Measurements from ENCODE around the gene SCAPER. TPM values are rescaled to one million over a fixed set of nuclear protein-coding genes. Genes with fewer than 3 reads are reported as not detected.

The SCAPER gene
- total and polyA plus RNA-seq, 2 experiments from 2014 or later: 27.0 to 35.7 TPM

DNA sequence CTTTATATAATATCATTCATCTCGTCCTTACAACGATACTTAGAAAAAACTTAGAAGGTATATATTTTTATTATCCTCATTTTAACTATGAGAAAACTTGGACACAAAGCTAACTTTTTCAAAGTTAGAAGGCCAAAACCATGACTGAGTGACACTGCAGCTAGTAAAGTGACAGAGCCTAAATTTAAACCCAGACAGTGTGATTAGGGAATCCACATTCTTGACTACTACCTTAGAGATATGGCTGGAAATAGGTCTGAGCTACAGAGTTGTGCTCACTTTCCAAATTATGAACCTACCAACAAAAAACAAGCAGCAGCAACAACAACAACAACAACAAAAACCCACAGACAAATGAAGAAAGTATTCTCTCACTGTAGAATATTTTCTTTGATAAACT lies 236.2 kb downstream of the SCAPER start:
- no peak overlapping the region for H3K27ac ChIP-seq
- DNase-seq (ENCODE audit: low read depth in 1 of 2, low spot score in 1 of 2): no peak
- no peaks in the 10 kb centered on the region for H3K36me3 ChIP-seq
- no peak overlapping the region for H3K4me3 ChIP-seq
- H3K4me1 ChIP-seq (ENCODE audit: low read depth): peaks cover 22% of the 10 kb centered on the region
- no peaks in the 10 kb centered on the region for H3K9me3 ChIP-seq (ENCODE audit: low read depth)
- H3K27me3 ChIP-seq: no peaks in the 10 kb centered on the region
- TF ChIP-seq, protein P1, sequence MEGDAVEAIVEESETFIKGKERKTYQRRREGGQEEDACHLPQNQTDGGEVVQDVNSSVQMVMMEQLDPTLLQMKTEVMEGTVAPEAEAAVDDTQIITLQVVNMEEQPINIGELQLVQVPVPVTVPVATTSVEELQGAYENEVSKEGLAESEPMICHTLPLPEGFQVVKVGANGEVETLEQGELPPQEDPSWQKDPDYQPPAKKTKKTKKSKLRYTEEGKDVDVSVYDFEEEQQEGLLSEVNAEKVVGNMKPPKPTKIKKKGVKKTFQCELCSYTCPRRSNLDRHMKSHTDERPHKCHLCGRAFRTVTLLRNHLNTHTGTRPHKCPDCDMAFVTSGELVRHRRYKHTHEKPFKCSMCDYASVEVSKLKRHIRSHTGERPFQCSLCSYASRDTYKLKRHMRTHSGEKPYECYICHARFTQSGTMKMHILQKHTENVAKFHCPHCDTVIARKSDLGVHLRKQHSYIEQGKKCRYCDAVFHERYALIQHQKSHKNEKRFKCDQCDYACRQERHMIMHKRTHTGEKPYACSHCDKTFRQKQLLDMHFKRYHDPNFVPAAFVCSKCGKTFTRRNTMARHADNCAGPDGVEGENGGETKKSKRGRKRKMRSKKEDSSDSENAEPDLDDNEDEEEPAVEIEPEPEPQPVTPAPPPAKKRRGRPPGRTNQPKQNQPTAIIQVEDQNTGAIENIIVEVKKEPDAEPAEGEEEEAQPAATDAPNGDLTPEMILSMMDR (IDR thresholded peaks at IDR 0.05; ENCODE audit: low read depth, low read length): no peak

DNA sequence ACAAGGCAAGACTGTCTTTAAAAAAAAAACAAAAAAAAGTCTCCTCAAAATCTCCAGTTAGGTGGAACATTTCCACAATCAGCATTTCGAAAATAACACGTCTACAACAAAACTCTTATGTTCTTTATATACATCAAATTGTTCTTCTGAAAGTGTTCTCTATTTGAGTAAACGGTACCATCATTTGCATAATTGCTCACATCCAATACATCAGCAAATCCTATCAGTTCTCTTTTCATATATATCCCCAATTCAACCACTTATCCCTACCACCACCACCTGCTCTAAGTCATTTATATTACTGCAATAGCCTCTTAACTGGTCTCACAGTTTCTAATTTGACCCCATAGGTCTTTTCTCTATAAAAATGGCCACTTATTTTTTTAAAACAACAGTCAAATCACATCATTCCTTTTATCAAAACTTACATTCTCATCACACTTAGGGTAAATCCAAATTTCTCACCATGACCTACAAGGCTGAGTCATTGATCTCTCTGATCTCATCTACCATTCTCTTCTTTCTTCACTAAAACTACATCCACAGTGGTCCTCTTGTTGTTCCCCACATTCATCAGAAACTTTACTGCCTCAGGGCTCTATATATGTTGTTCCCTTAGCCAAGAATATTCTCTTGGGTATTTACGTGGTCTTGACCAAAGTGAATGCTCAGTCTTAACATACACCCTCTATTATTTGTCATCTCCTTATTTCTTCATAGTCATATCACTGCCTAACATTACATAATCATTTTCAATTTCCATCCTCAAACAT lies 237.0 kb downstream of the SCAPER start:
- H3K4me3 ChIP-seq: no peak overlapping the region
- no peaks in the 10 kb centered on the region for H3K27me3 ChIP-seq
- H3K27ac ChIP-seq: no peak overlapping the region
- no peaks in the 10 kb centered on the region for H3K36me3 ChIP-seq
- TF ChIP-seq, protein P1 (IDR thresholded peaks at IDR 0.05; ENCODE audit: low read depth, low read length): no peak
- H3K4me1 ChIP-seq (ENCODE audit: low read depth): peaks cover 27% of the 10 kb centered on the region
- no peaks in the 10 kb centered on the region for H3K9me3 ChIP-seq (ENCODE audit: low read depth)
- no peak for DNase-seq (ENCODE audit: low read depth in 1 of 2, low spot score in 1 of 2)

DNA sequence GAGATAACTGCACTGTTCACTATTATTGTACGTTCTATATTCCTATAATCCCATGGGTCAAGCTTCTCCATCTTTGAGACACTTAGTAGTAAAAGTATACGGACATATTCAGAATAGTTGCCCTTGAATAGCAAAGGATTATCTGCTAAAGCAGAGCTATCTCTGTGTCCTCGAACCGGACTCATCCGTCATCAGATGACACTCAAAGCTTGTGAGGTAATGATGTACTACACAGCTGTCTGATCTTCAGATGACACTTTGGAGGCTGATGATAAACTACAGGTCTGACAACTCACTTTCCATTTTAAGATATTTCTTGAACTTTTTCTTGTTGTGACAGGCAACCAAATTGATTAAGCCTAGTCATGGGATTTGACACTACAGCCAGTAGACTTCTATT lies 240.2 kb downstream of the SCAPER start:
- no peaks in the 10 kb centered on the region for H3K9me3 ChIP-seq (ENCODE audit: low read depth)
- H3K27me3 ChIP-seq: no peaks in the 10 kb centered on the region
- H3K27ac ChIP-seq: peak overlapping the region; percentile 80
- H3K4me1 ChIP-seq (ENCODE audit: low read depth): peaks cover 27% of the 10 kb centered on the region
- no peak overlapping the region for H3K4me3 ChIP-seq
- DNase-seq (ENCODE audit: low read depth in 1 of 2, low spot score in 1 of 2): no peak
- no peaks in the 10 kb centered on the region for H3K36me3 ChIP-seq
- TF ChIP-seq, protein P1 (IDR thresholded peaks at IDR 0.05; ENCODE audit: low read depth, low read length): no peak

DNA sequence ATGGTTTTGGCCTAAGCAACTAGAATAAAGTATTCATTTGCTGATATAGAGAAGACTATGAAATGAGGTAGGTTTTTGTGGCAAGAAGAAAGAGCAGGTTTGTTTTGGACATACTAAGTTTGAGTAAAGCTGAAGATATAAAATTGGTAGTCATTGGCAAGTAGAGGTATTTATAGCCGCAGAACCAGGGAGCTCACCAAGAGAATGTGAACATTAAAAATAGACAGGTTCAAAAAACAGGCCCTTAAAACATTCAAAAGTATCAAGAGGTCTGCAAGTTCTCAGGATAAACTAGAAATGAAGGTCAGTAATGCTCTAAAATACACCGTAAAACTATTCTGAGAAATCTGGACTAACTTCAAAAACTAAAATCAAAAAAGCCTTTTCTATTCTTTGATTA lies 240.7 kb downstream of the SCAPER start:
- H3K36me3 ChIP-seq: peaks cover 2% of the 10 kb centered on the region
- no peak for DNase-seq (ENCODE audit: low read depth in 1 of 2, low spot score in 1 of 2)
- peaks cover 27% of the 10 kb centered on the region for H3K4me1 ChIP-seq (ENCODE audit: low read depth)
- no peaks in the 10 kb centered on the region for H3K9me3 ChIP-seq (ENCODE audit: low read depth)
- no peaks in the 10 kb centered on the region for H3K27me3 ChIP-seq
- peak overlapping the region; percentile 80 for H3K27ac ChIP-seq
- H3K4me3 ChIP-seq: no peak overlapping the region
- TF ChIP-seq, protein P1 (IDR thresholded peaks at IDR 0.05; ENCODE audit: low read depth, low read length): no peak

DNA sequence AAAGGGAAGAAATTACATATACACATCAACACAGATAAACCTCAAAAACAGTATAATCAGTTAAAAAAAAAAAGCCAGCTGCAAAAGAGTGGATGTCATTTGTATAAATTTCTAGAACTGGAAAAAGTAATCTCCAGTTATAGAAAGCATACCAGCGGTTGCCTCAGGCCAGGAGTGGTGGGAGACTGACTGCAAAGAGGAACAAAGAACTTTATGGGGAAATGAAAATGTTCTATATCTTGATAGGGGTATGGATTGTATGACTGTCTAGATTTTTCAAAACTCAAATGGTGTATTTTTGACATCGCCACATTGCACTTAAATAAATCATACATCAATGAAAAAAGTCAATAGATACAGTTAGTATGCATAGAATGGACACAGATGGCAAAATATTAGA lies 241.6 kb downstream of the SCAPER start:
- TF ChIP-seq, protein P1 (IDR thresholded peaks at IDR 0.05; ENCODE audit: low read depth, low read length): no peak
- Histone ChIP-seq H3K9me3 (ENCODE audit: low read depth) (no peaks in the 10 kb centered on the region), H3K27me3 (no peaks in the 10 kb centered on the region), H3K4me1 (ENCODE audit: low read depth) (peaks cover 22% of the 10 kb centered on the region), H3K36me3 (peaks cover 3% of the 10 kb centered on the region), H3K27ac (peak overlapping the region; percentile 80), H3K4me3 (no peak overlapping the region)
- no peak for DNase-seq (ENCODE audit: low read depth in 1 of 2, low spot score in 1 of 2)
